Liver (tissue), 9 donors: ENCODE results near the gene ZNF839. TPM values are rescaled to one million over a fixed set of nuclear protein-coding genes. Genes with fewer than 3 reads are reported as not detected.
A peak's percentile ranks its signal among the peaks of the same experiment; 100 is the strongest.

Experiments used
- DNase-seq: peaks from one replicate; pipeline ENCODE4 v3.0.0-alpha.2; 2017; ENCODE audit warnings: low spot score
- H3K27ac ChIP-seq, 2 donors: one replicate each; pipeline ENCODE4 v1.7.0; 2013; ENCODE audit warnings: inconsistent platforms in 2 of 2, low read length in 2 of 2, control low read depth in 1 of 2, low read depth in 1 of 2, mild to moderate bottlenecking in 1 of 2
- H3K27me3 ChIP-seq, 4 donors: one replicate each; pipeline versions ENCODE4 v1.6.1 to v1.7.0; 2013; ENCODE audit warnings: low read length in 3 of 4, inconsistent platforms in 1 of 4, mild to moderate bottlenecking in 1 of 4, moderate library complexity in 1 of 4; ENCODE audit not compliant: control insufficient read depth in 4 of 4, insufficient read depth in 4 of 4
- H3K36me3 ChIP-seq, 4 donors: one replicate each; pipeline versions ENCODE4 v1.6.1 to v1.7.0; 2013; ENCODE audit warnings: low read length in 3 of 4, mild to moderate bottlenecking in 3 of 4, low read depth in 1 of 4, moderate library complexity in 1 of 4; ENCODE audit not compliant: control insufficient read depth in 4 of 4, insufficient read depth in 3 of 4
- H3K4me1 ChIP-seq, 4 donors: one replicate each; pipeline versions ENCODE4 v1.6.1 to v1.7.0; 2013; ENCODE audit warnings: low read length in 3 of 4, mild to moderate bottlenecking in 3 of 4, moderate library complexity in 1 of 4; ENCODE audit not compliant: control insufficient read depth in 4 of 4, insufficient read depth in 4 of 4
- H3K4me3 ChIP-seq, 3 donors: one replicate each; pipeline versions ENCODE4 v1.6.1 to v1.7.0; 2013; ENCODE audit warnings: low read length in 3 of 3, control low read depth in 1 of 3, low read depth in 1 of 3, mild to moderate bottlenecking in 1 of 3
- H3K9ac ChIP-seq, 2 donors: one replicate each; pipeline ENCODE4 v1.7.0; 2013; ENCODE audit warnings: low read length in 2 of 2, mild to moderate bottlenecking in 2 of 2, moderate library complexity in 2 of 2, control low read depth in 1 of 2, low read depth in 1 of 2
- H3K9me3 ChIP-seq, 4 donors: one replicate each; pipeline versions ENCODE4 v1.6.1 to v1.7.0; 2013; ENCODE audit warnings: low read length in 3 of 4; ENCODE audit not compliant: control insufficient read depth in 4 of 4
- CTCF ChIP-seq: fragments of 150-350 bp; IDR thresholded peaks from 2 replicates; pipeline ENCODE4 v1.5.1; 2017; ENCODE audit warnings: improper control_type of control experiment, low read depth, low read length; ENCODE audit not compliant: missing input control
- EGR1 ChIP-seq, 2 donors: IDR thresholded peaks; 2 replicates each; pipeline ENCODE4 v1.6.1; 2016 to 2018; ENCODE audit warnings: antibody characterized with exemption in 2 of 2, low read depth in 2 of 2
- FOXA1 ChIP-seq: IDR thresholded peaks from 2 replicates; pipeline ENCODE4 v1.6.1; 2016; ENCODE audit warnings: antibody characterized with exemption
- FOXA2 ChIP-seq: IDR thresholded peaks from 2 replicates; pipeline ENCODE4 v1.6.1; 2016; ENCODE audit warnings: antibody characterized with exemption
- HNF4A ChIP-seq, 2 donors: conservative IDR thresholded peaks; 2 replicates each; pipeline ENCODE4 v1.6.1; 2016; ENCODE audit warnings: antibody characterized with exemption in 2 of 2, mild to moderate bottlenecking in 2 of 2
- HNF4G ChIP-seq: IDR thresholded peaks from 2 replicates; pipeline ENCODE4 v1.6.1; 2016; ENCODE audit warnings: antibody characterized with exemption
- RAD21 ChIP-seq, 2 donors: IDR thresholded peaks; 2 replicates each; pipeline ENCODE4 v1.6.1; 2016; ENCODE audit warnings: antibody characterized with exemption in 2 of 2, mild to moderate bottlenecking in 2 of 2
- YY1 ChIP-seq: IDR thresholded peaks from 2 replicates; pipeline ENCODE4 v1.6.1; 2016; ENCODE audit warnings: antibody characterized with exemption, mild to moderate bottlenecking
- ZBTB33 ChIP-seq: IDR thresholded peaks from 2 replicates; pipeline ENCODE4 v1.6.1; 2016; ENCODE audit warnings: antibody characterized with exemption
- WGBS: extraction: QIAGEN DNeasy Blood & Tissue Kit; methylation state at CpG from one replicate; pipeline ENCODE4 v1.1.7; 2013; 5-methylcytosine and 5-hydroxymethylcytosine counted together
- polyA plus RNA-seq, 2 donors: library from polyadenylated mRNA; stranded (reverse) in 1 of 2; unstranded in 1 of 2; fragments of 200-250 nt in 1 of 2; fragments of >200 nt in 1 of 2; fragmentation: Nextera tagmentation in 1 of 2; extraction: Ambion mirVana in 1 of 2; gene quantifications; one replicate each; pipeline versions ENCODE4 v1.2.1 to v1.2.3, GENCODE V29; 2013 to 2015
- total RNA-seq, 2 donors: library from RNA; depleted of rRNA; stranded (reverse); fragments of >200 nt; gene quantifications; one replicate each; pipeline ENCODE4 v1.2.3, GENCODE V29; 2014
- TF ChIP-seq, protein P1 (sequence below): IDR thresholded peaks from 2 replicates; pipeline ENCODE4 v1.6.1; 2016; ENCODE audit warnings: antibody characterized with exemption
- TF ChIP-seq, protein P2 (sequence below): IDR thresholded peaks from 2 replicates; pipeline ENCODE4 v1.6.1; 2016; ENCODE audit warnings: antibody characterized with exemption, mild to moderate bottlenecking
- donor health status: healthy.
- donor health status: healthy.
- donor health status: healthy.
- donor health status: healthy.
- donor health status: healthy.

The ZNF839 gene
- total and polyA plus RNA-seq, 4 donors, result 3.1 to 5.6 (median 4.3) TPM

DNA sequence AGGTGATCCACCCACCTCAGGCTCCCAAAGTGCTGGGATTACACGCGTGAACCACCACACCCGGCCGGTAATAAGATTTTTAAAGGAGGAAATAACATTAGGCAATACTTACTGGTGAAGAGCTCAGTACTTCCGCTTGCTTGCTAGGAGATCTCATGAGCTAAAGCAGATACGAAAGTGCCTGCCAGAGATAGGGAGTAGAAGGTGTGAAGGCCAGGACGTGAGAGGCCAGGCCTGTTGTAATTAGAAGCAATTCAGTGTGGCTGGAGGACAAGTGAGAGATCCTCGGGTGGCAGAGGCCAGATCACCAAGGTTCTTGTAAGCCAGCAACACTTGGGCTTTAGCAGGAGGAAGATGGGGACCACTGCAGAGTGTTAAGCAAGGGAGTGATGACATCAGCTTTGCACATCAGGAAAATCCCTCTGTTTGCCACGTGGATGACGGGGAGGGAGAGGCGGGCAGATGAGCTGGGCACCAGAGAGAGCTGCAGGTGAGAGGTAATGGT is 50.8 kb downstream of the ZNF839 start:
- TF ChIP-seq, protein P1, sequence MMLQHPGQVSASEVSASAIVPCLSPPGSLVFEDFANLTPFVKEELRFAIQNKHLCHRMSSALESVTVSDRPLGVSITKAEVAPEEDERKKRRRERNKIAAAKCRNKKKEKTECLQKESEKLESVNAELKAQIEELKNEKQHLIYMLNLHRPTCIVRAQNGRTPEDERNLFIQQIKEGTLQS, result no peak
- TF ChIP-seq RAD21 (IDR thresholded peaks at IDR 0.05), result no peak
- TF ChIP-seq HNF4A (conservative IDR thresholded peaks at IDR 0.05), result no peak
- no peak overlapping the region for H3K27ac ChIP-seq
- 79% methylated on average over 11 of the region's 11 CpGs for WGBS
- no peaks in the 10 kb centered on the region for H3K9me3 ChIP-seq
- no peak overlapping the region for H3K9ac ChIP-seq
- no peaks in the 10 kb centered on the region for H3K27me3 ChIP-seq
- H3K36me3 ChIP-seq, result no peaks in the 10 kb centered on the region
- no peak overlapping the region for H3K4me3 ChIP-seq
- H3K4me1 ChIP-seq, result no peaks in the 10 kb centered on the region
- DNase-seq, result no peak

DNA sequence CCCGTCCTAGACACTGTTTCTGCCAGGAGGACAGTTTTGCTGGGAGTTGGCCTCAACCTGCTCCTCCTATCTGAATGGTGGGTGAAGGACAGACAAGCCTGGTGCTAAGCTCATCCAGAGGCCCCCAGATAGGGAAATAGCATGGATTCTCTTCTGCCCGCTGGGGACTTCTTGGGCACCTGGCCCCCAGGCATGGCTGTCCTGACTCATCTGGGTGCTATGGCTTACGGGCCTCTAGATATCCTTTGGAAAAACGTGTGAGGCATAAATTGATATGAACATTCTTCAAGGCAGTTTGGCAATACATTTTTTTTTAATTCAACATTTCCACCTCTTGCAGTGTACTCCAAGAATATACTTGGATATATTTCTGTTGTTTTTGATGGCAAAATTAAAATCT is 51.8 kb downstream of the ZNF839 start:
- H3K9ac ChIP-seq, result no peak overlapping the region
- H3K27ac ChIP-seq, result peak overlapping the region in 1 of 2 donors; percentile 35
- 90% methylated on average over 4 of the region's 4 CpGs for WGBS
- H3K9me3 ChIP-seq, result no peaks in the 10 kb centered on the region
- no peak for DNase-seq
- H3K36me3 ChIP-seq, result no peaks in the 10 kb centered on the region
- H3K4me1 ChIP-seq, result peaks cover 0 to 8% (median 0%) of the 10 kb centered on the region in 4 donors
- no peak overlapping the region for H3K4me3 ChIP-seq
- TF ChIP-seq CTCF (no peak), EGR1 (IDR thresholded peaks at IDR 0.05; ENCODE audit: low read depth in 2 of 2) (no peak), RAD21 (IDR thresholded peaks at IDR 0.05) (no peak)
- no peaks in the 10 kb centered on the region for H3K27me3 ChIP-seq

- 93% methylated on average over 3 of the region's 3 CpGs for WGBS
Observed at GRCh38 chr14:102373110-102373509, 53.6 kb downstream of the ZNF839 start.

GRCh38 chr14:102374264-102374663 is 54.7 kb downstream of the ZNF839 start:
- Histone ChIP-seq H3K9me3 (no peaks in the 10 kb centered on the region), H3K4me3 (no peak overlapping the region), H3K36me3 (peaks cover 0 to 12% (median 3%) of the 10 kb centered on the region in 4 donors), H3K27ac (no peak overlapping the region), H3K27me3 (no peaks in the 10 kb centered on the region), H3K4me1 (peaks cover 0 to 9% (median 0%) of the 10 kb centered on the region in 4 donors), H3K9ac (no peak overlapping the region)
- no peak for DNase-seq
- TF ChIP-seq YY1 (no peak), ZBTB33 (no peak), CTCF (no peak), FOXA2 (no peak)
- TF ChIP-seq, protein P2, sequence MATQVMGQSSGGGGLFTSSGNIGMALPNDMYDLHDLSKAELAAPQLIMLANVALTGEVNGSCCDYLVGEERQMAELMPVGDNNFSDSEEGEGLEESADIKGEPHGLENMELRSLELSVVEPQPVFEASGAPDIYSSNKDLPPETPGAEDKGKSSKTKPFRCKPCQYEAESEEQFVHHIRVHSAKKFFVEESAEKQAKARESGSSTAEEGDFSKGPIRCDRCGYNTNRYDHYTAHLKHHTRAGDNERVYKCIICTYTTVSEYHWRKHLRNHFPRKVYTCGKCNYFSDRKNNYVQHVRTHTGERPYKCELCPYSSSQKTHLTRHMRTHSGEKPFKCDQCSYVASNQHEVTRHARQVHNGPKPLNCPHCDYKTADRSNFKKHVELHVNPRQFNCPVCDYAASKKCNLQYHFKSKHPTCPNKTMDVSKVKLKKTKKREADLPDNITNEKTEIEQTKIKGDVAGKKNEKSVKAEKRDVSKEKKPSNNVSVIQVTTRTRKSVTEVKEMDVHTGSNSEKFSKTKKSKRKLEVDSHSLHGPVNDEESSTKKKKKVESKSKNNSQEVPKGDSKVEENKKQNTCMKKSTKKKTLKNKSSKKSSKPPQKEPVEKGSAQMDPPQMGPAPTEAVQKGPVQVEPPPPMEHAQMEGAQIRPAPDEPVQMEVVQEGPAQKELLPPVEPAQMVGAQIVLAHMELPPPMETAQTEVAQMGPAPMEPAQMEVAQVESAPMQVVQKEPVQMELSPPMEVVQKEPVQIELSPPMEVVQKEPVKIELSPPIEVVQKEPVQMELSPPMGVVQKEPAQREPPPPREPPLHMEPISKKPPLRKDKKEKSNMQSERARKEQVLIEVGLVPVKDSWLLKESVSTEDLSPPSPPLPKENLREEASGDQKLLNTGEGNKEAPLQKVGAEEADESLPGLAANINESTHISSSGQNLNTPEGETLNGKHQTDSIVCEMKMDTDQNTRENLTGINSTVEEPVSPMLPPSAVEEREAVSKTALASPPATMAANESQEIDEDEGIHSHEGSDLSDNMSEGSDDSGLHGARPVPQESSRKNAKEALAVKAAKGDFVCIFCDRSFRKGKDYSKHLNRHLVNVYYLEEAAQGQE, result no peak
- WGBS, result 94% methylated on average over 2 of the region's 2 CpGs

More at GRCh38 chr14:102373110-102373509, 53.6 kb downstream of the ZNF839 start:
- Histone ChIP-seq H3K4me3 (no peak overlapping the region), H3K36me3 (peaks cover 0 to 5% (median 1%) of the 10 kb centered on the region in 4 donors), H3K9ac (no peak overlapping the region), H3K27ac (no peak overlapping the region), H3K27me3 (no peaks in the 10 kb centered on the region), H3K9me3 (no peaks in the 10 kb centered on the region), H3K4me1 (peaks cover 0 to 9% (median 0%) of the 10 kb centered on the region in 4 donors)
- TF ChIP-seq FOXA1, result no peak
- no peak for TF ChIP-seq HNF4G
- DNase-seq, result no peak
